HG02588 (cell line): ENCODE data around the gene FOXO3.

Source experiments
- ATAC-seq: cut with Tn5 transposase; IDR thresholded peaks from one replicate; pipeline ENCODE4 v1.9.1; 2021; ENCODE audit warnings: mild to moderate bottlenecking, moderate library complexity; ENCODE audit not compliant: unreplicated experiment

Gene FOXO3

GRCh38 chr6:108710030-108710429, 149.3 kb downstream of the FOXO3 start:
- no peak for ATAC-seq

- no peak for ATAC-seq
Observed at GRCh38 chr6:108710551-108710950, 149.8 kb downstream of the FOXO3 start.

- ATAC-seq: no peak
Observed at GRCh38 chr6:108711071-108711470, 150.4 kb downstream of the FOXO3 start.

- ATAC-seq: no peak
Observed at GRCh38 chr6:108711826-108712225, 151.1 kb downstream of the FOXO3 start.

- no peak for ATAC-seq
Observed at GRCh38 chr6:108712946-108713345, 152.2 kb downstream of the FOXO3 start.

GRCh38 chr6:108714101-108714765, 153.5 kb downstream of the FOXO3 start:
- no peak for ATAC-seq

- ATAC-seq: no peak
Observed at GRCh38 chr6:108714766-108715414, 154.2 kb downstream of the FOXO3 start.

- no peak for ATAC-seq
Observed at GRCh38 chr6:108715832-108716231, 155.1 kb downstream of the FOXO3 start.

- ATAC-seq: no peak
Observed at GRCh38 chr6:108716801-108717791, 156.4 kb downstream of the FOXO3 start.

GRCh38 chr6:108719477-108719876, 158.8 kb downstream of the FOXO3 start:
- ATAC-seq: no peak

- ATAC-seq: no peak
Observed at GRCh38 chr6:108720827-108721226, 160.1 kb downstream of the FOXO3 start.

GRCh38 chr6:108721286-108721685, 160.6 kb downstream of the FOXO3 start:
- ATAC-seq: no peak

GRCh38 chr6:108723594-108723993, 162.9 kb downstream of the FOXO3 start:
- no peak for ATAC-seq

GRCh38 chr6:108726726-108727339, 166.1 kb downstream of the FOXO3 start:
- no peak for ATAC-seq

GRCh38 chr6:108727966-108728730, 167.4 kb downstream of the FOXO3 start:
- ATAC-seq: no peak

- ATAC-seq: no peak
Observed at GRCh38 chr6:108728826-108729225, 168.1 kb downstream of the FOXO3 start.

- no peak for ATAC-seq
Observed at GRCh38 chr6:108730635-108731515, 170.2 kb downstream of the FOXO3 start.

GRCh38 chr6:108732091-108732870, 171.6 kb downstream of the FOXO3 start:
- ATAC-seq: no peak

- no peak for ATAC-seq
Observed at GRCh38 chr6:108733051-108733450, 172.3 kb downstream of the FOXO3 start.
